Ascending aorta (tissue), 2 donors: Measurements from ENCODE around the gene MBTPS2. TPM values are rescaled to one million over a fixed set of nuclear protein-coding genes. Genes with fewer than 3 reads are reported as not detected.

Source experiments
- DNase-seq, 2 donors: peaks; one replicate each; pipeline ENCODE4 v3.0.0-alpha.2; 2019; ENCODE audit warnings: low spot score in 2 of 2
- H3K27ac ChIP-seq, 2 donors: fragments of 200-600 bp; sonication (generic); one replicate each; pipeline ENCODE4 v1.5.1; 2016 to 2017; ENCODE audit warnings: mild to moderate bottlenecking in 1 of 2
- H3K27me3 ChIP-seq: fragments of 200-600 bp; sonication (generic); one replicate; pipeline ENCODE4 v1.5.1; 2017
- H3K36me3 ChIP-seq, 2 donors: fragments of 200-600 bp; sonication (generic); one replicate each; pipeline ENCODE4 v1.5.1; 2016
- H3K4me1 ChIP-seq, 2 donors: fragments of 200-600 bp; sonication (generic); one replicate each; pipeline ENCODE4 v1.5.1; 2016 to 2017; ENCODE audit warnings: mild to moderate bottlenecking in 1 of 2
- H3K4me3 ChIP-seq, 2 donors: fragments of 200-600 bp; sonication (generic); one replicate each; pipeline ENCODE4 v1.5.1; 2016 to 2017; ENCODE audit warnings: mild to moderate bottlenecking in 1 of 2
- H3K9me3 ChIP-seq, 2 donors: fragments of 200-600 bp; sonication (generic); one replicate each; pipeline ENCODE4 v1.5.1; 2016
- CTCF ChIP-seq, 3 experiments: fragments of 200-600 bp in 2 of 3; fragments of 450-650 bp in 1 of 3; sonication (generic) in 2 of 3; IDR thresholded peaks; one replicate each; pipeline ENCODE4 v1.5.1; 2016 to 2019; ENCODE audit warnings: antibody characterized with exemption in 3 of 3, mild to moderate bottlenecking in 1 of 3, moderate library complexity in 1 of 3
- intact Hi-C: fragments of 100-400 bp; cut with DNase I; formaldehyde crosslinking; loops from one replicate; pipeline ENCODE4 v1.15.1; 2023
- total RNA-seq: library from RNA; depleted of rRNA; stranded (reverse); fragments of >200 nt; gene quantifications from one replicate; pipeline ENCODE4 v1.1.0, GENCODE V29; 2016

The MBTPS2 gene
- total RNA-seq, 1 donor from 2014 or later = 6.2 TPM

GRCh38 chrX:21840193-21840545 lies 752 bp downstream of the MBTPS2 start:
- no peaks in the 10 kb centered on the region for H3K27me3 ChIP-seq
- DNase-seq = no peak
- H3K9me3 ChIP-seq = no peaks in the 10 kb centered on the region
- H3K4me1 ChIP-seq = no peaks in the 10 kb centered on the region
- H3K27ac ChIP-seq = peak overlapping the region in 1 of 2 donors; percentile 76
- intact Hi-C loops = no loop called here
- TF ChIP-seq CTCF (IDR thresholded peaks at IDR 0.05) = no peak
- H3K4me3 ChIP-seq = peak overlapping the region; percentile 63 to 79
- H3K36me3 ChIP-seq = no peaks in the 10 kb centered on the region

DNA sequence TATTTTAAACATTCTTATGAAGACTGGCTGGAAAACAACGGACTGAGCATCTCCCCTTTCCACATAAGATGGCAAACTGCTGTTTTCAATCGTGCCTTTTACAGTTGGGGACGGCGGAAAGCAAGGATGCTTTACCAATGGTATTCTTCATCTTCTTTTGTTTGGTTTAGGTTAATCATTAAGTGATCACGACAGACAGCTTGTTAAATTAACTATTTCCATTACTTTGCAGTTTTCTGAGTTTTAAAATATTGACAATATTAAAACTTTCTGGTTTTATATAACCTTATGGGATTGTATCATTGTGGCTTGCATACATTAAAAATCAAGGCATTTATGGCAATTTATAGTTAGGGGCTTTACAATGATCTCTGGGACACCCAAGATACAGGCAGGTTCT lies 3.8 kb downstream of the MBTPS2 start:
- Histone ChIP-seq H3K4me3 (no peak overlapping the region), H3K27ac (no peak overlapping the region), H3K9me3 (no peaks in the 10 kb centered on the region), H3K27me3 (no peaks in the 10 kb centered on the region), H3K36me3 (peaks cover 0 to 7% of the 10 kb centered on the region in 2 donors), H3K4me1 (no peaks in the 10 kb centered on the region)
- DNase-seq = no peak
- no peak for TF ChIP-seq CTCF (IDR thresholded peaks at IDR 0.05)
- intact Hi-C loops = no loop called here

DNA sequence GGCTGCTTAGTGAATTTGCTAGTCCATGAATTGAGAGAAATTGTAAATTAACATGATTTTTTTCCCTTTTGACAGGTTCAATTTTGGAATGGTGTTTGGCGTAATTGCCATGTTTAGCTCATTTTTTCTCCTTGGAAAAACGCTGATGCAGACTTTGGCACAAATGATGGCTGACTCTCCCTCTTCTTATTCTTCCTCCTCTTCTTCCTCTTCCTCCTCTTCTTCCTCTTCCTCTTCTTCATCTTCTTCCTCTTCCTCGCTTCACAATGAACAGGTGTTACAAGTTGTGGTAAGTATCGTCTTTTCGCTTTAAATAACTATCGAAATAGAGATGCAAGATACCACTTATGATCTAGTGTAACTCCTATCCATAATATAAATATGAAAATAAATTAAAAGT lies 5.7 kb downstream of the MBTPS2 start:
- H3K27me3 ChIP-seq = no peaks in the 10 kb centered on the region
- intact Hi-C loops = no loop called here

GRCh38 chrX:21847342-21847741 lies 7.9 kb downstream of the MBTPS2 start:
- Histone ChIP-seq H3K9me3 (no peaks in the 10 kb centered on the region), H3K27me3 (no peaks in the 10 kb centered on the region), H3K4me3 (no peak overlapping the region), H3K4me1 (no peaks in the 10 kb centered on the region), H3K36me3 (peaks cover 0 to 9% of the 10 kb centered on the region in 2 donors), H3K27ac (no peak overlapping the region)
- TF ChIP-seq CTCF (IDR thresholded peaks at IDR 0.05) = no peak
- intact Hi-C loops = no loop called here
- no peak for DNase-seq

More for the DNA sequence above, 5.7 kb downstream of the MBTPS2 start:
- no peak for TF ChIP-seq CTCF (IDR thresholded peaks at IDR 0.05)
- no peak overlapping the region for H3K4me3 ChIP-seq
- H3K36me3 ChIP-seq = peaks cover 0 to 9% of the 10 kb centered on the region in 2 donors
- H3K27ac ChIP-seq = no peak overlapping the region
- H3K4me1 ChIP-seq = no peaks in the 10 kb centered on the region
- H3K9me3 ChIP-seq = no peaks in the 10 kb centered on the region
- DNase-seq = no peak

GRCh38 chrX:21853578-21853977 lies 14.2 kb downstream of the MBTPS2 start:
- no peaks in the 10 kb centered on the region for H3K9me3 ChIP-seq
- peaks cover 0 to 16% of the 10 kb centered on the region in 2 donors for H3K36me3 ChIP-seq
- no peaks in the 10 kb centered on the region for H3K4me1 ChIP-seq
- no peak for TF ChIP-seq CTCF (IDR thresholded peaks at IDR 0.05)
- no peaks in the 10 kb centered on the region for H3K27me3 ChIP-seq
- no peak overlapping the region for H3K27ac ChIP-seq
- intact Hi-C loops = no loop called here
- DNase-seq = no peak
- H3K4me3 ChIP-seq = no peak overlapping the region

GRCh38 chrX:21855937-21856415 lies 16.6 kb downstream of the MBTPS2 start, which contains the start of gene YY2:
Gene YY2, plus strand, starts transcription at chrX:21855987. Its CDS starts 498 bp downstream, at chrX:21856485.
- Histone ChIP-seq H3K9me3 (no peaks in the 10 kb centered on the region), H3K27ac (no peak within 1 kb of the TSS)

More at GRCh38 chrX:21855937-21856415, 16.6 kb downstream of the MBTPS2 start, which contains the start of gene YY2:
- Histone ChIP-seq H3K27me3 (no peaks in the 10 kb centered on the region), H3K4me3 (no peak within 1 kb of the TSS), H3K36me3 (peaks cover 0 to 16% of the 10 kb centered on the region in 2 donors), H3K4me1 (no peaks in the 10 kb centered on the region)
- intact Hi-C loops = no loop called here
- DNase-seq = no peak
- TF ChIP-seq CTCF (IDR thresholded peaks at IDR 0.05) = no peak
